Colonic mucosa (tissue), 4 donors: ENCODE measurements around the gene MIPOL1. TPM values are rescaled to one million over a fixed set of nuclear protein-coding genes. Genes with fewer than 3 reads are reported as not detected.
"Not testable (repeated sequence)": the region's sequence is repeated elsewhere in the genome, so short reads cannot be mapped to it uniquely, and the experiment has no call there.

Experiments used
- DNase-seq: peaks from one replicate; pipeline ENCODE4 v3.0.0-alpha.2; 2020
- H3K27ac ChIP-seq: fragments of 200-600 bp; one replicate; pipeline ENCODE4 v1.8.0; 2021
- H3K27me3 ChIP-seq: fragments of 200-600 bp; one replicate; pipeline ENCODE4 v1.8.0; 2021
- H3K36me3 ChIP-seq: fragments of 200-600 bp; one replicate; pipeline ENCODE4 v1.8.0; 2021
- H3K4me1 ChIP-seq: fragments of 200-600 bp; one replicate; pipeline ENCODE4 v1.8.0; 2021; ENCODE audit warnings: mild to moderate bottlenecking
- H3K4me3 ChIP-seq: fragments of 200-600 bp; one replicate; pipeline ENCODE4 v1.8.0; 2021
- H3K9ac ChIP-seq, 2 donors: one replicate each; pipeline ENCODE4 v1.7.0; 2013; ENCODE audit warnings: control low read depth in 2 of 2, low read depth in 2 of 2, low read length in 2 of 2
- H3K9me3 ChIP-seq: fragments of 200-600 bp; one replicate; pipeline ENCODE4 v1.8.0; 2021
- intact Hi-C: fragments of 100-400 bp; cut with DNase I; formaldehyde crosslinking; loops from one replicate; pipeline ENCODE4 v1.14.1; 2022
- total RNA-seq, 2 donors: library from RNA; stranded (reverse); fragmentation: NEBNext Ultra II Directional in 1 of 2; extraction: Animal tissue kit (Norgen Biotek cat#: 25700) in 1 of 2; gene quantifications; one replicate each; pipeline ENCODE4 v1.2.1, GENCODE V29; 2021
- TF ChIP-seq, protein P1 (sequence below): fragments of 200-600 bp; IDR thresholded peaks from one replicate; pipeline ENCODE4 v1.8.0; 2022; ENCODE audit warnings: antibody characterized with exemption, mild to moderate bottlenecking
- donor health status: healthy.
- donor health status: DM: no; HTN: no; CAD: no.
- donor health status: DM: no; HTN: no; CAD: no.

The MIPOL1 gene
- total RNA-seq, 2 donors from 2014 or later: 4.9 to 7.7 TPM

DNA sequence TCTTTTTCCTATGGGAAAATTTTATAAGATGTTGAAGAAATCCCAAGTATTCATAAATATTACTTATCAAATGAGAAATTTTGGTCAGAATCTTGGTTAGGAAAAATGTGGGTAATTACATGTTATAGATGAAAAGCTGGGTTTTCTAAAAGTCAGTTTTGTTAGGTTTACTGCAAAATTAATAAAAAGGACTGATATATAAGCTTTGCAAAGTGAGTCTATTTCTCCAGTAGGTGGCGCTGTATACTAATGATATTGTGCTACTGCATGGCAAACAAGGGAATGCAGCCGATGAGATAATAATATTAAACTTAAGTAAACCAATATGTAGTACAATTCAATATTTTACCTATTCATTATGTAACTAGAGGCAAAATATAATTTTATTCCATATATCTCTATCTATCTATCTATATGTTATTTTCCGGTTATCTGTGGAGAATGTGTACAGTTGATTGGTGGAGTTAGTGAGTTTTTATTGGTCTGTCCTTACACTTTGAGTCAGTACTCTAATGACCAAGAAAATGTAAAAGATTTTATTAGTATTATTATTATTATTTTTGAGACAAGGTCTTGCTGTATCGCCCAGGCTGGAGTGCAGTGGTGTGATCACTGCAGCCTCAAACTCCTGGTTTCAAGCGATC lies 32.9 kb downstream of the MIPOL1 start:
- H3K4me1 ChIP-seq: no peaks in the 10 kb centered on the region
- DNase-seq: no peak
- intact Hi-C loops: no loop called here

GRCh38 chr14:37232907-37233481 lies 35.3 kb downstream of the MIPOL1 start:
- H3K27me3 ChIP-seq: no peaks in the 10 kb centered on the region
- H3K27ac ChIP-seq: no peak overlapping the region
- no peaks in the 10 kb centered on the region for H3K9me3 ChIP-seq
- no peak for DNase-seq
- H3K9ac ChIP-seq: no peak overlapping the region
- intact Hi-C loops: no loop called here
- TF ChIP-seq, protein P1, sequence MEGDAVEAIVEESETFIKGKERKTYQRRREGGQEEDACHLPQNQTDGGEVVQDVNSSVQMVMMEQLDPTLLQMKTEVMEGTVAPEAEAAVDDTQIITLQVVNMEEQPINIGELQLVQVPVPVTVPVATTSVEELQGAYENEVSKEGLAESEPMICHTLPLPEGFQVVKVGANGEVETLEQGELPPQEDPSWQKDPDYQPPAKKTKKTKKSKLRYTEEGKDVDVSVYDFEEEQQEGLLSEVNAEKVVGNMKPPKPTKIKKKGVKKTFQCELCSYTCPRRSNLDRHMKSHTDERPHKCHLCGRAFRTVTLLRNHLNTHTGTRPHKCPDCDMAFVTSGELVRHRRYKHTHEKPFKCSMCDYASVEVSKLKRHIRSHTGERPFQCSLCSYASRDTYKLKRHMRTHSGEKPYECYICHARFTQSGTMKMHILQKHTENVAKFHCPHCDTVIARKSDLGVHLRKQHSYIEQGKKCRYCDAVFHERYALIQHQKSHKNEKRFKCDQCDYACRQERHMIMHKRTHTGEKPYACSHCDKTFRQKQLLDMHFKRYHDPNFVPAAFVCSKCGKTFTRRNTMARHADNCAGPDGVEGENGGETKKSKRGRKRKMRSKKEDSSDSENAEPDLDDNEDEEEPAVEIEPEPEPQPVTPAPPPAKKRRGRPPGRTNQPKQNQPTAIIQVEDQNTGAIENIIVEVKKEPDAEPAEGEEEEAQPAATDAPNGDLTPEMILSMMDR: peak; percentile 62
- no peaks in the 10 kb centered on the region for H3K4me1 ChIP-seq
- no peak overlapping the region for H3K4me3 ChIP-seq
- H3K36me3 ChIP-seq: no peaks in the 10 kb centered on the region

More for the DNA sequence above, 32.9 kb downstream of the MIPOL1 start:
- TF ChIP-seq, protein P1: peak; percentile 69
- no peaks in the 10 kb centered on the region for H3K36me3 ChIP-seq
- H3K9me3 ChIP-seq: no peaks in the 10 kb centered on the region
- H3K27ac ChIP-seq: no peak overlapping the region
- no peak overlapping the region for H3K4me3 ChIP-seq
- H3K9ac ChIP-seq: no peak overlapping the region
- H3K27me3 ChIP-seq: no peaks in the 10 kb centered on the region

GRCh38 chr14:37234222-37234621 lies 36.5 kb downstream of the MIPOL1 start:
- intact Hi-C loops: no loop called here

DNA sequence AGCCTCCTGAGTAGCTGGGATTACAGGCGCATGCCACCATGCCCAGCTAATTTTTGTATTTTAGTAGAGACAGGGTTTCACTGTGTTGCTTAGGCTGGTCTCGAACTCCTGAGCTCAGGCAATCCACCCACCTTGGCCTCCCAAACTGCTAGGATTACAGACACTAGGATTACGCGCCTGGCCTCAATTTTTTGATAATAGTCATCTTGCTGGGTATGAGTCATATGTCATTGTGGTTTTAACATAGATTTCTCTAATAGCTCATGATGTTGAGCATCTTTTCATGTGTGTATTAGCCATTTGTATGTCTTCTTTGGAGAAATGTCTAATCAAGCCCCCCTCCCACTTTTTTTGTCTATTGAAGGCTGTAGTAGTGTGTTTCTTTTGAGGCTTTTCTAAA lies 38.3 kb downstream of the MIPOL1 start:
- H3K36me3 ChIP-seq, intact Hi-C loops, H3K9ac ChIP-seq, DNase-seq, H3K27me3 ChIP-seq, H3K4me3 ChIP-seq, H3K4me1 ChIP-seq, H3K27ac ChIP-seq, H3K9me3 ChIP-seq: not testable (repeated sequence)

More at GRCh38 chr14:37234222-37234621, 36.5 kb downstream of the MIPOL1 start:
- no peak for DNase-seq
- Histone ChIP-seq H3K27me3 (no peaks in the 10 kb centered on the region), H3K36me3 (no peaks in the 10 kb centered on the region), H3K4me3 (no peak overlapping the region), H3K4me1 (no peaks in the 10 kb centered on the region), H3K9ac (no peak overlapping the region), H3K27ac (no peak overlapping the region), H3K9me3 (no peaks in the 10 kb centered on the region)
- TF ChIP-seq, protein P1: no peak

- no peaks in the 10 kb centered on the region for H3K9me3 ChIP-seq
- TF ChIP-seq, protein P1: no peak
- H3K27me3 ChIP-seq: no peaks in the 10 kb centered on the region
- H3K36me3 ChIP-seq: no peaks in the 10 kb centered on the region
- DNase-seq: no peak
- no peak overlapping the region for H3K9ac ChIP-seq
- no peak overlapping the region for H3K27ac ChIP-seq
- no peaks in the 10 kb centered on the region for H3K4me1 ChIP-seq
- no peak overlapping the region for H3K4me3 ChIP-seq
- intact Hi-C loops: no loop called here
Observed at GRCh38 chr14:37237094-37237493, 39.4 kb downstream of the MIPOL1 start.

DNA sequence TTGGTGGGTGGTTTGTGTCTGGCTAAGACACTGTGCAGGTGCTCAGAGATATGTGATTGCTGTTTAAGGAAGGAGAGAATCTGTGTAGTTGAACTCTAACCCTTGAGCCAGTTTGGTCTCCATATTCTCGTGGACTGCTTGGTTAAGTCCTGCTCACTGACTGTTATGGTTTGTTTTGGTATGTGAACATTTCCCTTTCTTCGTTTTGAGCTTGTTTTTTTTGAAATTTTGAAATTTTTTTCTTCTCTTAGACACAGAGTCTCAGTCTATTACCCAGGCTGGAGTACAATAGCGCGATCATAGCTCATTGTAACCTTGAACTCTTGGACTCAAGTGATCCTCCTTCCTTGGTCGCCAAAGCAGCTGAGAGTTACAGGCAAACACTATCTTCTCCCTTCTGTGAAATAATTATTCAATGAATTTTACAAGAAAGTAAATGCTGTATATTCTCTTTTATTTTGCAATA lies 40.0 kb downstream of the MIPOL1 start:
- intact Hi-C loops: no loop called here
- DNase-seq: no peak
- no peaks in the 10 kb centered on the region for H3K36me3 ChIP-seq
- TF ChIP-seq, protein P1: no peak
- H3K27ac ChIP-seq: no peak overlapping the region
- H3K4me1 ChIP-seq: no peaks in the 10 kb centered on the region
- no peaks in the 10 kb centered on the region for H3K9me3 ChIP-seq
- no peaks in the 10 kb centered on the region for H3K27me3 ChIP-seq
- no peak overlapping the region for H3K9ac ChIP-seq
- no peak overlapping the region for H3K4me3 ChIP-seq
